HuH-7 (cell line): ENCODE measurements around the gene ZNF367.

Experiments used
- DNase-seq: peaks from one replicate; pipeline ENCODE4 v3.0.0; 2011; ENCODE audit warnings: low spot score

Gene ZNF367

GRCh38 chr9:96436456-96437126 is 18.4 kb upstream of the ZNF367 start:
- DNase-seq: no peak

- DNase-seq: no peak
These were observed 17.9 kb upstream of the ZNF367 start for GRCh38 chr9:96436063-96436455.

- DNase-seq: no peak
These were observed 17.2 kb upstream of the ZNF367 start for GRCh38 chr9:96435345-96435744.

GRCh38 chr9:96430377-96430776 is 12.2 kb upstream of the ZNF367 start:
- no peak for DNase-seq

- DNase-seq: no peak
These were observed 11.6 kb upstream of the ZNF367 start for GRCh38 chr9:96429732-96430131.

- no peak for DNase-seq
These were observed 7.5 kb upstream of the ZNF367 start for GRCh38 chr9:96425500-96426169.

- DNase-seq: no peak
These were observed 5.8 kb upstream of the ZNF367 start for GRCh38 chr9:96423985-96424336.

GRCh38 chr9:96423322-96423984 is 5.3 kb upstream of the ZNF367 start:
- DNase-seq: no peak

- DNase-seq: peak; percentile 67
These were observed 2.5 kb upstream of the ZNF367 start for GRCh38 chr9:96420468-96421219.

- no peak for DNase-seq
These were observed 1.5 kb upstream of the ZNF367 start for GRCh38 chr9:96419691-96419969.

GRCh38 chr9:96418920-96419690 is 935 bp upstream of the ZNF367 start:
- peak; percentile 52 for DNase-seq

GRCh38 chr9:96417661-96418082 is 498 bp downstream of the ZNF367 start:
- DNase-seq: no peak

GRCh38 chr9:96417051-96417586 is 1.1 kb downstream of the ZNF367 start:
- peak; percentile 79 for DNase-seq

- no peak for DNase-seq
These were observed 4.6 kb downstream of the ZNF367 start for GRCh38 chr9:96413302-96414221.

GRCh38 chr9:96412174-96412913 is 5.8 kb downstream of the ZNF367 start:
- no peak for DNase-seq

GRCh38 chr9:96411129-96411838 is 6.9 kb downstream of the ZNF367 start:
- DNase-seq: no peak

- DNase-seq: peak; percentile 58
These were observed 9.5 kb downstream of the ZNF367 start for GRCh38 chr9:96408409-96409280.

GRCh38 chr9:96400132-96400910 is 17.8 kb downstream of the ZNF367 start:
- DNase-seq: no peak
